Testis (tissue), 2 donors: Measurements from ENCODE around the gene DOK3.
"Not testable (repeated sequence)": the region's sequence is repeated elsewhere in the genome, so short reads cannot be mapped to it uniquely, and the experiment has no call there.

Experiments
- CTCF ChIP-seq, 3 experiments: fragments of 450-650 bp in 2 of 3; fragments of 200-600 bp in 1 of 3; sonication (generic) in 1 of 3; IDR thresholded peaks; one replicate each; pipeline ENCODE4 v1.5.1; 2016 to 2019; ENCODE audit warnings: antibody characterized with exemption in 3 of 3, mild to moderate bottlenecking in 2 of 3, moderate library complexity in 1 of 3
- POLR2A ChIP-seq: fragments of 450-650 bp; IDR thresholded peaks from one replicate; pipeline ENCODE4 v1.6.1; 2017; ENCODE audit warnings: antibody characterized with exemption, mild to moderate bottlenecking, moderate library complexity

GRCh38 chr5:177485753-177486152 lies 23.9 kb downstream of the DOK3 start:
- TF ChIP-seq CTCF (IDR thresholded peaks at IDR 0.05); POLR2A: not testable (repeated sequence)
